ENCODE measurements around the gene ZIK1. TPM values are rescaled to one million over a fixed set of nuclear protein-coding genes. Genes with fewer than 3 reads are reported as not detected.
A peak's percentile ranks its signal among the peaks of the same experiment; 100 is the strongest.

ZIK1 gene
- total RNA-seq, 2 donors from 2014 or later = 0.78 to 3.3 TPM

DNA sequence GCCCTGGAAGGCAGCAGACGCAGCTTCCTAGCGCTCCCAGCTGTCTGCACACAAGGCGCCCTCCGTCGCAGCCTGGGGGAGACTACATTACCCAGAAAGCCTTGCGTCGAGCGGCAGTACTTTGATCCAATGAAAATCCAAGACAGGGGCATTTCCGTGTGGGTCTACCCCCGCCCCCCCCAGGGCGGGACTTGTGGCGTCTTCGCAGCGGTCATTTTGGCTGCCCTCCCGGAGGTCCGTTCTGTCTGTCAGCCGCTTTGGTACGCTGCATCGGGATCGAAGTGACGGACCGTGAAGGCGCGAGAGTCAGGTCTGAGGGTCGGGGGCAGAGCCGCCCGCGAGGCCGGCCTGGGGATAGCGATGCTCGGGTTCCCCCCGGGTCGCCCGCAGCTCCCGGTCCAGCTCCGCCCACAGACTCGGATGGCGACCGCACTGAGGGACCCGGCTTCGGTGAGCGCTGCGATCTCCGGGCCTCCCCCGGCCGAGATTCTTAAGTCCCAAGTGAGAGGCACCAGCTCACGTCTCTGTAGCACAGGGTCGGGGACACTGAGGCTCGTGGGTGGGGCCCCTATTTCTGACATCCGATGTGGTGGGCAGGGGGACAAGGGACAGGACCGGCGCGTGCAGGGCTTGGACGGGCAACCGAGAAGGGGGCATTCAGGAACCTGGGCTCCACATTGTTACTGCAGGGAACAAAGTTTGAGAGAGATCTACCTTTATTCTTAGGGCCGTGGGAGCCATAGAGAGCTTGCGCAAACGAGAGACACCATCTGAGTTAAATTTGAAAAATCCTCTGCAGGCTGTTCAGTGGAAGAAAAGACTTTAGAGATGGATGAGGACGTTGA, 49.3 kb downstream of the ZIK1 start, which contains the start of gene ZNF211:
Gene ZNF211, plus strand, starts transcription at position 182 of the 845 bp plus-strand sequence. Its CDS starts 179 bp downstream, at position 361.
- H3K27ac ChIP-seq = peak within 1 kb of the TSS; percentile 46 to 72 (median 71)
- ATAC-seq (peak; percentile 99), DNase-seq (peak; percentile 88 to 95 (median 92))
- no peaks in the 10 kb centered on the region for H3K27me3 ChIP-seq
- H3K36me3 ChIP-seq (replicated peaks in 1 of 2; ENCODE audit: insufficient read depth in 1 of 2, low read depth in 2 of 2) = peaks cover 0 to 9% of the 10 kb centered on the region in 2 donors
- intact Hi-C loops (cut with DNase I) = no loop called here
- H3K4me1 ChIP-seq = peaks cover 8% of the 10 kb centered on the region
- peaks cover 0 to 17% (median 0%) of the 10 kb centered on the region in 3 donors for H3K9me3 ChIP-seq
- peak within 1 kb of the TSS; percentile 48 to 89 for H3K4me3 ChIP-seq
- peak in 2 of 3 donors; percentile 42 to 44 for TF ChIP-seq POLR2A (IDR thresholded peaks at IDR 0.05)
- TF ChIP-seq, protein P1, sequence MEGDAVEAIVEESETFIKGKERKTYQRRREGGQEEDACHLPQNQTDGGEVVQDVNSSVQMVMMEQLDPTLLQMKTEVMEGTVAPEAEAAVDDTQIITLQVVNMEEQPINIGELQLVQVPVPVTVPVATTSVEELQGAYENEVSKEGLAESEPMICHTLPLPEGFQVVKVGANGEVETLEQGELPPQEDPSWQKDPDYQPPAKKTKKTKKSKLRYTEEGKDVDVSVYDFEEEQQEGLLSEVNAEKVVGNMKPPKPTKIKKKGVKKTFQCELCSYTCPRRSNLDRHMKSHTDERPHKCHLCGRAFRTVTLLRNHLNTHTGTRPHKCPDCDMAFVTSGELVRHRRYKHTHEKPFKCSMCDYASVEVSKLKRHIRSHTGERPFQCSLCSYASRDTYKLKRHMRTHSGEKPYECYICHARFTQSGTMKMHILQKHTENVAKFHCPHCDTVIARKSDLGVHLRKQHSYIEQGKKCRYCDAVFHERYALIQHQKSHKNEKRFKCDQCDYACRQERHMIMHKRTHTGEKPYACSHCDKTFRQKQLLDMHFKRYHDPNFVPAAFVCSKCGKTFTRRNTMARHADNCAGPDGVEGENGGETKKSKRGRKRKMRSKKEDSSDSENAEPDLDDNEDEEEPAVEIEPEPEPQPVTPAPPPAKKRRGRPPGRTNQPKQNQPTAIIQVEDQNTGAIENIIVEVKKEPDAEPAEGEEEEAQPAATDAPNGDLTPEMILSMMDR (IDR thresholded peaks at IDR 0.05) = no peak
- WGBS, 2 donors = 1 to 5% methylated on average over 14 to 46 of the region's 59 CpGs

DNA sequence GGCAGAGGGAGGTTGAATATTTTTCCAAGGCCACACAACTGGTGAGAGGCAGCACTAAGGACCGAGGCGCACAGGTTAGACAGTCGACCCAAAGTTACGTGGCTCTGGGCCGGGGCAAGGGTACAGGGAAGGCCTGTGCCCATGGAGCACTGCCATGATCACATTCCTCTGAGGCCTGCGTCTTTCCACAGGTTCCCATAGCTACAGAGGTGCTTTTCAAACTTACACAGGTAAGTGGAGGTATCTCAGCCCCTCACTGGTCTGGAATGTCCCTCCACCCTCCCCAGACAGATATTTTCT, 49.8 kb downstream of the ZIK1 start:
- intact Hi-C loops (cut with DNase I) = no loop called here
- H3K27me3 ChIP-seq = no peaks in the 10 kb centered on the region
- peak overlapping the region in 2 of 4 donors; percentile 72 for H3K27ac ChIP-seq
- ATAC-seq = peak; percentile 30
- H3K9me3 ChIP-seq = peaks cover 0 to 17% (median 0%) of the 10 kb centered on the region in 3 donors
- 12 to 52% methylated on average over 5 to 6 of the region's 6 CpGs for WGBS, 2 donors
- peak in 2 of 4 donors; percentile 8 to 22 for DNase-seq
- H3K4me3 ChIP-seq = no peak overlapping the region
- H3K36me3 ChIP-seq (replicated peaks in 1 of 2; ENCODE audit: insufficient read depth in 1 of 2, low read depth in 2 of 2) = peaks cover 0 to 9% of the 10 kb centered on the region in 2 donors
- no peak for TF ChIP-seq POLR2A (IDR thresholded peaks at IDR 0.05)
- TF ChIP-seq, protein P1 (IDR thresholded peaks at IDR 0.05) = no peak
- peaks cover 8% of the 10 kb centered on the region for H3K4me1 ChIP-seq

DNA sequence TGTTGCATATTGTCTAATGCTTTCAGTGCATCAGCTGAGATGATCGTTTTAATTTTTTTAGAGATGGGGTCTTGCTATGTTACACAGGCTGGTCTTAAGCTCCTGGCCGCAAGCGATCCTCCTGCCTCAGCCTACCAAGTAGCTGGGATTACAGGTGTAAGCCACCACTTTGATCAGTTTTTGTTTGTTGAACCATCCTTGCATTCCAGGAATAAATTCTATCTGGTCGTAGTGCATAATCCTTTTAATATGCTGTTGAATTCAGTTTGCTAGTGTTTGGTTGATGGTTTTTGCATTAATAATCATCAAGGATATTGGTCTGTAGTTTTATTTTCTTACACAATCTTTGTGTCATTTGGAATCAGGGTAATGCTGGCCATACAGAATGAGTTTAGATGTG, 53.4 kb downstream of the ZIK1 start:
- intact Hi-C loops (cut with DNase I) = no loop called here
- TF ChIP-seq, protein P1 (IDR thresholded peaks at IDR 0.05) = no peak
- no peak for TF ChIP-seq POLR2A (IDR thresholded peaks at IDR 0.05)
- 95 to 96% methylated on average over 4 of the region's 4 CpGs for WGBS, 2 donors
- Histone ChIP-seq H3K27ac (no peak overlapping the region), H3K27me3 (no peaks in the 10 kb centered on the region), H3K4me3 (no peak overlapping the region), H3K4me1 (peaks cover 8% of the 10 kb centered on the region), H3K36me3 (replicated peaks in 1 of 2; ENCODE audit: insufficient read depth in 1 of 2, low read depth in 2 of 2) (peaks cover 20 to 29% of the 10 kb centered on the region in 2 donors), H3K9me3 (peaks cover 0 to 40% (median 0%) of the 10 kb centered on the region in 3 donors)
- ATAC-seq (no peak), DNase-seq (no peak)

DNA sequence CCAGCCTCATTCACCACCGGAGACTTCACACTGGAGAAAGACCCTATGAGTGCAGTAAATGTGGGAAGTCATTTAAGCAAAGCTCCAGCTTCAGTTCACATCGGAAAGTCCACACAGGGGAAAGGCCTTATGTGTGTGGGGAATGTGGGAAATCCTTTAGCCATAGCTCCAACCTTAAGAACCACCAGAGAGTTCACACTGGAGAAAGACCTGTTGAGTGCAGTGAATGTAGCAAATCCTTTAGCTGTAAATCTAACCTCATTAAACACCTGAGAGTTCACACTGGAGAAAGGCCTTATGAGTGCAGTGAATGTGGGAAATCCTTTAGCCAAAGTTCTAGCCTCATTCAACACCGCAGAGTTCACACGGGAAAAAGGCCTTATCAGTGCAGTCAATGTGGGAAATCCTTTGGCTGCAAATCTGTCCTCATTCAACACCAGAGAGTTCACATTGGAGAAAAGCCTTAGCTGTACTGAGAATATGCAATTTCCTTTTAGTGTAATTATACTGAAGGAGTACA, 57.8 kb downstream of the ZIK1 start:
- DNase-seq = no peak
- WGBS, 2 donors = 91 to 95% methylated on average over 4 of the region's 4 CpGs
- H3K27ac ChIP-seq = no peak overlapping the region
- no peak for ATAC-seq
- no peak for TF ChIP-seq POLR2A (IDR thresholded peaks at IDR 0.05)
- TF ChIP-seq, protein P1 (IDR thresholded peaks at IDR 0.05) = no peak
- H3K9me3 ChIP-seq = peaks cover 0 to 40% (median 0%) of the 10 kb centered on the region in 3 donors
- H3K4me1 ChIP-seq = no peaks in the 10 kb centered on the region
- no peak overlapping the region for H3K4me3 ChIP-seq
- H3K27me3 ChIP-seq = no peaks in the 10 kb centered on the region
- intact Hi-C loops (cut with DNase I) = no loop called here
- peaks cover 20% of the 10 kb centered on the region in 2 donors for H3K36me3 ChIP-seq (replicated peaks in 1 of 2; ENCODE audit: insufficient read depth in 1 of 2, low read depth in 2 of 2)
